Middle frontal gyrus (tissue), 1 donor: Measurements from ENCODE around the gene STXBP1.
"Not testable (repeated sequence)": the region's sequence is repeated elsewhere in the genome, so short reads cannot be mapped to it uniquely, and the experiment has no call there.

ENCODE experiments used
- DNase-seq: peaks from one replicate; pipeline ENCODE4 v3.0.0-alpha.2; 2015; ENCODE audit warnings: low spot score; ENCODE audit errors: extremely low spot score

STXBP1 gene

GRCh38 chr9:127577194-127577593, 34.9 kb upstream of the STXBP1 start:
- not testable (repeated sequence) for DNase-seq

- no peak for DNase-seq
Measured at GRCh38 chr9:127578627-127578951, 33.5 kb upstream of the STXBP1 start.

GRCh38 chr9:127578952-127579853, 32.9 kb upstream of the STXBP1 start:
- peak; percentile 47 for DNase-seq

GRCh38 chr9:127580366-127580765, 31.7 kb upstream of the STXBP1 start:
- DNase-seq: no peak

GRCh38 chr9:127580879-127581475, 31.1 kb upstream of the STXBP1 start:
- DNase-seq: no peak

GRCh38 chr9:127584474-127584805, 27.6 kb upstream of the STXBP1 start:
- not testable (repeated sequence) for DNase-seq

GRCh38 chr9:127585161-127585819, 26.8 kb upstream of the STXBP1 start:
- DNase-seq: no peak

GRCh38 chr9:127586096-127586495, 26.0 kb upstream of the STXBP1 start:
- DNase-seq: no peak

- DNase-seq: peak; percentile 64
Measured at GRCh38 chr9:127586537-127586936, 25.5 kb upstream of the STXBP1 start.

- no peak for DNase-seq
Measured at GRCh38 chr9:127587966-127588365, 24.1 kb upstream of the STXBP1 start.

- no peak for DNase-seq
Measured at GRCh38 chr9:127588740-127589506, 23.2 kb upstream of the STXBP1 start.

- peak; percentile 55 for DNase-seq
Measured at GRCh38 chr9:127589955-127590370, 22.1 kb upstream of the STXBP1 start.

GRCh38 chr9:127595611-127596010, 16.5 kb upstream of the STXBP1 start:
- no peak for DNase-seq

GRCh38 chr9:127598839-127599549, 13.1 kb upstream of the STXBP1 start:
- no peak for DNase-seq

GRCh38 chr9:127599550-127599891, 12.6 kb upstream of the STXBP1 start:
- DNase-seq: no peak

GRCh38 chr9:127603226-127603625, 8.9 kb upstream of the STXBP1 start:
- DNase-seq: no peak

- DNase-seq: no peak
Measured at GRCh38 chr9:127606043-127606442, 6.0 kb upstream of the STXBP1 start.

- peak; percentile 69 for DNase-seq
Measured at GRCh38 chr9:127608104-127608966, 3.7 kb upstream of the STXBP1 start.

GRCh38 chr9:127611603-127611898, 526 bp upstream of the STXBP1 start:
- DNase-seq: no peak

- DNase-seq: no peak
Measured at GRCh38 chr9:127612939-127613582, 984 bp downstream of the STXBP1 start.
